Activated CD8-positive, alpha-beta T cell treated with anti-CD3 and anti-CD28 coated beads for 36 hours (primary cell): Measurements from ENCODE around the gene NPM3. TPM values are rescaled to one million over a fixed set of nuclear protein-coding genes. Genes with fewer than 3 reads are reported as not detected.

Experiments
- ATAC-seq: fragments of 200-7000 bp; cut with Tn5 transposase; one replicate; pipeline ENCODE4 v1.10.0; 2021; ENCODE audit warnings: mild to moderate bottlenecking, moderate library complexity
- CTCF ChIA-PET: fragments of 350-600 bp; sonication (Branson Sonifier 250); formaldehyde crosslinking; loops from one replicate; lab custom pipeline; 2021; ENCODE audit warnings: antibody characterized with exemption; lab: Charles Lee
- POLR2A ChIA-PET: fragments of 350-600 bp; sonication (Branson Sonifier 250); formaldehyde crosslinking; loops from one replicate; lab custom pipeline; 2021; ENCODE audit warnings: antibody characterized with exemption; lab: Charles Lee
- DNase-seq: peaks from one replicate; pipeline ENCODE4 v3.0.0-alpha.2; 2020
- H3K27ac Mint-ChIP-seq: one replicate; pipeline ENCODE4 v1.8.0; 2021; ENCODE audit warnings: mild to moderate bottlenecking, mixed read lengths
- H3K27me3 Mint-ChIP-seq: one replicate; pipeline ENCODE4 v1.8.0; 2021; ENCODE audit warnings: mixed read lengths
- H3K36me3 Mint-ChIP-seq: one replicate; pipeline ENCODE4 v1.8.0; 2021; ENCODE audit warnings: low read depth, mixed read lengths
- H3K4me1 Mint-ChIP-seq: one replicate; pipeline ENCODE4 v1.8.0; 2021; ENCODE audit warnings: low read depth, mixed read lengths
- H3K4me3 Mint-ChIP-seq: one replicate; pipeline ENCODE4 v1.8.0; 2021; ENCODE audit warnings: mild to moderate bottlenecking, moderate library complexity, mixed read lengths
- H3K9me3 Mint-ChIP-seq: one replicate; pipeline ENCODE4 v1.8.0; 2021; ENCODE audit warnings: mixed read lengths
- intact Hi-C: fragments of 100-400 bp; cut with micrococcal nuclease; formaldehyde crosslinking; loops from one replicate; pipeline ENCODE4 v1.10.0; 2022
- total RNA-seq, 2 experiments: library from RNA; stranded (reverse); gene quantifications; one replicate each; pipeline ENCODE4 v1.2.3, GENCODE V29; 2021
- TF ChIP-seq, protein P1 (sequence below): fragments of 200-600 bp; IDR thresholded peaks from one replicate; pipeline ENCODE4 v1.8.0; 2022; ENCODE audit warnings: antibody characterized with exemption, mild to moderate bottlenecking

Gene NPM3
- total RNA-seq, 2 experiments from 2014 or later, result 235 to 264 TPM

DNA sequence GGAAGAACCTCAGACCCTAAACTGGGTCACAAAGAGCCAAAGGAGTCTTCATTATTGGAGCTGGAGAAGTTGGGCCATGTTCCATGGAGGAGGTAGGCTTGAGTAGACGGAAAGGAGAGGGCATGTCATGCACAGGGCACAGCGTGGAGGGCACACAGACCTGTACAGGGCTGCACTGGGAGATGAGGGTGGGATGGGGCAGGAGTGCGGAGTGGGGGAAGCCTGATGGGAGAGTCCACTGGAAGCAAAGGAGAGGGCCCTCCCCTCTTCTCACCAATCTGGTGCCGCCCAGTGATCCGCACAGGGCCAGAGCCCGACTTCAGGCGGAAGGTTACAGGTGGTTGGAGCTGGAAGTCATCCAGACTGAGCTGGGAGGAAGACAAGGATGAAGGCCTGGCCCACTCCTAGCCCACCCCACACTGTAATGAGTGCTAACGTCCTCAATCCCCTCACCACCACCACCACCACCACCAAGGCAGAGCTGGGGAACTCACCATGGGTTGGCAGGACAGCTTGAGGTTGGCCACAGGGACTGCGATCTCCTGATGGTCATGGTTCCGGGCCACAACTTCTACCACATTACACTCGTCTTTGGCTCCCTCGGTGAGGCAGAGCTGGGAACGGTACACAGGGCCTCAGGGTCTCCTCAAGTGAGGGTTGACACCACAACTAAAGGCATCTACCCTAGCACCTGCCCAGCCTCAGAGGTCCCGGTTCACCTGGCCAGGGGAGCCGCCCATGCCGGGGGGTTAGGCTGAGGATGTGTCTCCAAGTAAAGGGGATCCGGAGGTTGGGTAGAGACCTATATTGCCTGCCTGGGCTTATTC is 1.0 kb downstream of the NPM3 start:
- H3K27me3 Mint-ChIP-seq, result peaks cover 14% of the 10 kb centered on the region
- H3K4me3 Mint-ChIP-seq, result peak overlapping the region; percentile 94
- peaks cover 59% of the 10 kb centered on the region for H3K36me3 Mint-ChIP-seq
- ChIA-PET CTCF (interaction anchor here (0.8 to 7.4 kb wide), 27 partner anchors 9 to 568 kb away, joined by 3 to 180 read pairs (median 5); partner anchors contain the start of genes DPCD, FBXW4, KCNIP2 and POLL), POLR2A (interaction anchor here (0.7 to 5.0 kb wide), 7 partner anchors 10 to 211 kb away, joined by 3 to 53 read pairs (median 3); partner anchors contain the start of gene OGA)
- no peak for ATAC-seq
- peaks cover 42% of the 10 kb centered on the region for H3K4me1 Mint-ChIP-seq
- H3K27ac Mint-ChIP-seq, result peak overlapping the region; percentile 95
- no peak for DNase-seq
- TF ChIP-seq, protein P1, sequence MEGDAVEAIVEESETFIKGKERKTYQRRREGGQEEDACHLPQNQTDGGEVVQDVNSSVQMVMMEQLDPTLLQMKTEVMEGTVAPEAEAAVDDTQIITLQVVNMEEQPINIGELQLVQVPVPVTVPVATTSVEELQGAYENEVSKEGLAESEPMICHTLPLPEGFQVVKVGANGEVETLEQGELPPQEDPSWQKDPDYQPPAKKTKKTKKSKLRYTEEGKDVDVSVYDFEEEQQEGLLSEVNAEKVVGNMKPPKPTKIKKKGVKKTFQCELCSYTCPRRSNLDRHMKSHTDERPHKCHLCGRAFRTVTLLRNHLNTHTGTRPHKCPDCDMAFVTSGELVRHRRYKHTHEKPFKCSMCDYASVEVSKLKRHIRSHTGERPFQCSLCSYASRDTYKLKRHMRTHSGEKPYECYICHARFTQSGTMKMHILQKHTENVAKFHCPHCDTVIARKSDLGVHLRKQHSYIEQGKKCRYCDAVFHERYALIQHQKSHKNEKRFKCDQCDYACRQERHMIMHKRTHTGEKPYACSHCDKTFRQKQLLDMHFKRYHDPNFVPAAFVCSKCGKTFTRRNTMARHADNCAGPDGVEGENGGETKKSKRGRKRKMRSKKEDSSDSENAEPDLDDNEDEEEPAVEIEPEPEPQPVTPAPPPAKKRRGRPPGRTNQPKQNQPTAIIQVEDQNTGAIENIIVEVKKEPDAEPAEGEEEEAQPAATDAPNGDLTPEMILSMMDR, result no peak
- no peaks in the 10 kb centered on the region for H3K9me3 Mint-ChIP-seq
- intact Hi-C loops, result loop anchor here (2.0 to 5.0 kb wide), 2 partner anchors 35 to 179 kb away; partner anchors contain the start of gene OGA

DNA sequence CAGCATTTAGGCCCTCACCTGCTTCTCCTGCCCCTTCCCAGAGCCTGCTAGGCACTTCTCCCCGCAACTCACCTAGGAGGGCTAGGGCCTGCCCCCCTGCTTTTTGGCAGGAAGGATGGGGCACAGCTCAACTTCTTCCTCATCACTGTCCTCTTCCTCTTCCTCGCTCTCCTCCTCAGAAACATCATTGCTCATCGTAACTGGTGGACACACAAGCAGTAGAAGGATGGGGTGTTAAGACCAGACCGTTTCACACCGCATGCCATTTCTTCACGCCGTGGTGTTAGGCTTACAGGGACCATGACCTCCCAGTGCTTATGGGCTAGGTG is 1.6 kb downstream of the NPM3 start:
- peaks cover 42% of the 10 kb centered on the region for H3K4me1 Mint-ChIP-seq

DNA sequence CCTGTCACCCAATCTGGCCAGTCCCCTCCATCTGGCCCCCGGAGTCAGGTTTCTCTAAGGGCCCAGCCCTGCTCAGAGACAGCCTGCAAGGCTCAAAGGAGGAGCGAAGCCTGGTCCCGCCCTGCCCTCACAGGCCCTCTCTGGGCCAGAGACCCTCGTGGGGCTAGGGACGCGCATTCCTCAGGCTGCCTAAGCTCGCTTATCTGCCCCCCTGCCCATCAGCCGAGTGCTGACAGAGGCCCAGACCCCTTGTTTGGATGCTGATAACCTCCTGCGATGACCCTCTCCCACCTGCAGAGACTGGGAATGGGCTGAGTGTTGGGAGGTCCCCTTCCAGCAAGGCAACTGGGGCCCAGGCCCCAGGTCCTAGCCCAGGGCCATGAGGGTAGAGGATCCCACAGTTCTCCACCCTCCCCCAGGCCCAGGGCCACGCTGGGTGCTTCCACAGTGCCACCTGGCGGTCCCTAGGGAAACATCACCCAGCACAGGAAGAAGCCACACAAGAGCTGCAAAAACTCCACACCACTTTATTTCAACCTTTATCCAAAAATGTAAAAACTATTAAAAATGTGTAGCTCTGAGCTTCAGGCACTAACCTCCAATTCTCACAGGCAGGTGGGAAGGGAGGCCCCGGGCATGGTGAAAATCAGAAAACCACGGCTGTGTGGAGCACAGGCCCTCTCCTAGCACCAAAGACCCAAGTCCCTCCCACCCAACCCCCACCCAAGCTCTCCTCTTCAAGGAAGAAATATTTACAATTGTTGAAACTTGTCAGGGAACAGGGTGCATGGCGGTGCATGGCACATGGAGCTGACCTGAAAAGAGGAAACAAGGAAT is 2.2 kb downstream of the NPM3 start:
- ChIA-PET POLR2A (interaction anchor here (0.7 to 4.0 kb wide), 5 partner anchors 11 to 193 kb away, joined by 3 to 34 read pairs (median 3); partner anchors contain the start of genes OGA and POLL), CTCF (interaction anchor here (0.6 to 7.4 kb wide), 65 partner anchors 7 to 860 kb away, joined by 3 to 180 read pairs (median 4); partner anchors contain the start of genes DPCD, KCNIP2, OGA and POLL)
- ATAC-seq (peak; percentile 66), DNase-seq (peak; percentile 82)
- peaks cover 39% of the 10 kb centered on the region for H3K4me1 Mint-ChIP-seq
- no peak overlapping the region for H3K27ac Mint-ChIP-seq
- TF ChIP-seq, protein P1, result peak; percentile 88
- peak overlapping the region; percentile 94 for H3K4me3 Mint-ChIP-seq
- H3K9me3 Mint-ChIP-seq, result no peaks in the 10 kb centered on the region
- peaks cover 20% of the 10 kb centered on the region for H3K27me3 Mint-ChIP-seq
- intact Hi-C loops, result loop anchor here (2.0 to 5.0 kb wide), 2 partner anchors 36 to 178 kb away; partner anchors contain the start of gene OGA
- H3K36me3 Mint-ChIP-seq, result peaks cover 55% of the 10 kb centered on the region

More for the DNA sequence above, 1.6 kb downstream of the NPM3 start:
- H3K4me3 Mint-ChIP-seq, result peak overlapping the region; percentile 94
- no peaks in the 10 kb centered on the region for H3K9me3 Mint-ChIP-seq
- no peak for ATAC-seq
- intact Hi-C loops, result loop anchor here (2.0 to 5.0 kb wide), 2 partner anchors 36 to 179 kb away; partner anchors contain the start of gene OGA
- H3K36me3 Mint-ChIP-seq, result peaks cover 58% of the 10 kb centered on the region
- TF ChIP-seq, protein P1, result no peak
- CTCF ChIA-PET, result interaction anchor here (0.6 to 7.4 kb wide), 58 partner anchors 8 to 860 kb away, joined by 3 to 180 read pairs (median 4); partner anchors contain the start of genes DPCD, KCNIP2, OGA and POLL
- POLR2A ChIA-PET, result interaction anchor here (0.7 to 5.0 kb wide), 3 partner anchors 12 to 35 kb away, joined by 3 to 53 read pairs (median 34); partner anchors contain the start of gene OGA
- DNase-seq, result no peak
- H3K27ac Mint-ChIP-seq, result peak overlapping the region; percentile 95
- peaks cover 19% of the 10 kb centered on the region for H3K27me3 Mint-ChIP-seq

DNA sequence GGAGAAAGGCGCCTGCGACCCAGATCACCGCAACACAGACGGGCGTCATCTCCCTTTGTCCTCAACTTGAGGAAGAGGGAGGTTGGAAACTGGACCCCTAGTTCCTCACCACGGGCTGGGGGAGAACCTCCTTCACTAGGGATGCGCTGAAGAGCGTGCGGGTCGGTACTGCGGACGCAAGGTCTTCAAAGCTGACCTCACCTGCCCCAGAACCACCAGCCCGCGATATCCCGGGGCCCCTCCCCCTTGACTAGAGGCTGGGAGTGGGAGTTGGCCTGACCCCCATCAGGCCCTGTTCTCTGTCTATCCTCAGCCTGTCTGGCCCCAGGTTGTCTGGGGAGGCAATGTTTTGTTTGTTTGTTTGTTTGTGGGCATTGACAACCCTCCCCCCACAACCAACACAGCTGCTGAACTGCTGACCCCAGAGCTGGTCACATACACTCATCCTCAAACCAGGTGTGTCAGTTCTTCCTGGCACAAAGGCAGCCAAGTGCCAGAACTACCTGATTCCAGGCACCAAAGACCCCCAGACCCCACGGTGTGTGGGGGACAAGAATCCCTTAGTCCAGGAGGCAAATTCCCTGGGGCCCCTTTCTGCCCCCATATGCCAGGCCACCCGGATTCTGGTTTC is 2.9 kb downstream of the NPM3 start:
- TF ChIP-seq, protein P1, result peak; percentile 8
- intact Hi-C loops, result loop anchor here (2.0 to 5.0 kb wide), 2 partner anchors 37 to 178 kb away; partner anchors contain the start of gene OGA
- H3K27me3 Mint-ChIP-seq, result peaks cover 21% of the 10 kb centered on the region
- H3K4me1 Mint-ChIP-seq, result peaks cover 36% of the 10 kb centered on the region
- peak overlapping the region; percentile 94 for H3K4me3 Mint-ChIP-seq
- H3K36me3 Mint-ChIP-seq, result peaks cover 51% of the 10 kb centered on the region
- CTCF ChIA-PET, result interaction anchor here (0.6 to 7.4 kb wide), 24 partner anchors 9 to 567 kb away, joined by 3 to 180 read pairs (median 5); partner anchors contain the start of genes DPCD and POLL
- no peak for DNase-seq
- H3K27ac Mint-ChIP-seq, result no peak overlapping the region
- POLR2A ChIA-PET, result interaction anchor here (1.2 to 1.6 kb wide), 2 partner anchors 38 to 193 kb away, joined by 3 to 5 read pairs; partner anchors contain the start of genes OGA and POLL
- ATAC-seq, result no peak
- no peaks in the 10 kb centered on the region for H3K9me3 Mint-ChIP-seq
